ENCODE data around the gene CUL5. TPM values are rescaled to one million over a fixed set of nuclear protein-coding genes. Genes with fewer than 3 reads are reported as not detected.
"Not testable (repeated sequence)": the region's sequence is repeated elsewhere in the genome, so short reads cannot be mapped to it uniquely, and the experiment has no call there.

The CUL5 gene
- total RNA-seq, 2 experiments from 2014 or later: 27.7 to 30.7 TPM

DNA sequence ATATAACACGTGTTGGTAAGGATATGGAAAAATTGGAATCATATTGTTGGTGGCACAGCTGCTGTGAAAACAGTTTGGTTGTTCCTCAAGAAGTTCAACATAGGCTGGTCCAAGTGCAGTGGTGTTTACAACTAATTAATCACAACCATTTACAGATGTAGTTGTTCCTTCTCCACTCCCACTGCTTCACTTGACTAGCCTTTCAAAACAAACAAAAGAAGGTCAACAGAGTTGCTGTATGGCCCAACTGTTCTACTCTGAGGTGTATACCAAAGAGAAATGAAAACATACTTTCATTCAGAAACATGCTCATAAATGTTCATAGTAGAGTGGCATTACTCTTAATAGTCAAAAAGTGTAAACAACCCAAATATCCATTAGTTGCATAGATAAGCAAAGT is 76.1 kb downstream of the CUL5 start:
- Mint-ChIP-seq H3K27ac (no peak overlapping the region), H3K4me1 (ENCODE audit: low read depth) (no peaks in the 10 kb centered on the region), H3K27me3 (no peaks in the 10 kb centered on the region), H3K9me3 (no peaks in the 10 kb centered on the region), H3K36me3 (peaks cover 33% of the 10 kb centered on the region), H3K4me3 (no peak overlapping the region)
- intact Hi-C loops (cut with micrococcal nuclease): no loop called here
- DNase-seq: no peak
- ChIA-PET CTCF (interaction anchor here (0.6 to 1.7 kb wide), 2 partner anchors 60 to 76 kb away, joined by 3 to 5 read pairs; partner anchors contain the start of gene CUL5), POLR2A (no interaction called here)

DNA sequence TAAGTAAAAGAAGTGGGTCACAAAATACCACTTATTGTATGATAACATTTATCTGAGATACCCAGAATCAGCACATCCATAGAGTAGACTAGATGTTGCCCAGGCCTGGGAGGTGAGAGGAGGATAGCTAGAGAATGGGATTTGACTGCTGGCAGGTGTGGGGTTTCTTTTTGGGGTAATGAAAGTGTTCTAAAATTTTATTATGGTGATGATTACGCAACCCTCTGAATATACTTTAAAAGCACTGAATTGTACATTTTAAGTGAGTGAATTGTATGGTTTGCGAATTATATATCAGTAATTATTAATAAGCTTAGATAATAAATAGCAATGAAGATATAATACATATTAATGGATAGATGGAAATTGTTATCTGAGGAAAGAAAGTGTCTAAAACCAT is 77.0 kb downstream of the CUL5 start:
- Mint-ChIP-seq H3K27me3 (no peaks in the 10 kb centered on the region), H3K4me3 (no peak overlapping the region), H3K36me3 (peaks cover 31% of the 10 kb centered on the region), H3K9me3 (no peaks in the 10 kb centered on the region), H3K4me1 (ENCODE audit: low read depth) (no peaks in the 10 kb centered on the region), H3K27ac (no peak overlapping the region)
- DNase-seq: no peak
- ChIA-PET POLR2A (no interaction called here), CTCF (interaction anchor here (0.9 kb wide), 1 partner anchor 33 kb away, joined by 3 read pairs; no protein-coding TSS in a partner anchor)
- intact Hi-C loops (cut with micrococcal nuclease): no loop called here

DNA sequence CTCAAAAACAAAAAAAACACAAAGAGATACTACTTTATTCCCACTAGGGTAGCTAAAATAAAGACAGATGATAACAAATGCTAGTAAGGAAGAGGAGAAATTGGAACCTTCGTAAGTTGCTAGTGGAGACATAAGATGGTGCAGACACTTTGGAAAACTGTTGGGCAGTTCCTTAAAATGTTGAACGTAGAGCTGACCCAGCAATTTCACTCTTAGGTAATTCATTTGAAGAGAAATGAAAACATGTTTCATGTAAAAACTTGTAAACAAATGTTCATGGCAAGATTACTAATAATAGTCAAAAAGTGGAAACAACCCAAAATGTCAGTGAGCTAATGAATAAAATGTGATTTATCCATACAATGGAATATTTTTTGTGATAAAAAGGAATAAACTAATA is 83.4 kb downstream of the CUL5 start:
- DNase-seq: no peak
- no peaks in the 10 kb centered on the region for H3K4me1 Mint-ChIP-seq (ENCODE audit: low read depth)
- peaks cover 11% of the 10 kb centered on the region for H3K36me3 Mint-ChIP-seq
- no peaks in the 10 kb centered on the region for H3K9me3 Mint-ChIP-seq
- CTCF ChIA-PET: no interaction called here
- no peak overlapping the region for H3K27ac Mint-ChIP-seq
- no peaks in the 10 kb centered on the region for H3K27me3 Mint-ChIP-seq
- H3K4me3 Mint-ChIP-seq: no peak overlapping the region
- intact Hi-C loops (cut with micrococcal nuclease): no loop called here
- POLR2A ChIA-PET: no interaction called here

DNA sequence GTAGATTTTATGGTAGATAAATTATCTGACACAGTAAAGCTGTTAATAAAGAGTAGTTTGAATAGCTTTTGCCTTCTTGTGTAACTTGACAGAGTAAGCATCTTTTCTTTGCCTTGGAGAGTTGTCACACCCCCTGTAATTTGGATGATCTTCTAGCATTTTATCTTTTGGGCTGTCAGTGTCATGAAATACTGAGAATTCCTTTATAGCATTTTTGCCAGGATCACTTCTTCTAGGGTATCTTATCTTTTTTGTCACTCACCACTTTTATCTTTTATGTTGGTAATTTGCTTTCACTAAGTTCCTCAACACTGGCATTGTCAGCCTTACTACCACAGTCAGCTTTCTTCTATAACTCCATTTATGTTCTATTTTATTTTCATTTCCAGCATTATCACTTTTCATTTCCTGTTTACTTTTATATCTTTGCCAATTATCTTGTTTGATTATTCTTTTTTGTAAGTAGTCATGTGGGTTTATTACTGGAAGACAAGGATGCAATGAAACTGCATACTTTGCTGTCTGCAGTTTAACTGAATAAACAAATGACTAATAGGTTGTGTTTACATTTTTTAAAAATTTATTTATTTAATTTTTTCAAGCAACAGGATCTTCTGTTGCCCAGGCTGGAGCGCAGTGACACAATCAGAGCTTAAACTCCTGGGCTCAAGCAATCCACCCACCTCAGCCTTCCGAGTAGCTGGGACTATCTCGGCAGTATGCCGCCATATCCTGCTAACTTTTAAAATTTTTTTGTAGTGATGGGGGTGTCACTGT is 84.6 kb downstream of the CUL5 start:
- POLR2A ChIA-PET: no interaction called here
- Mint-ChIP-seq H3K36me3 (peaks cover 16% of the 10 kb centered on the region), H3K4me3 (no peak overlapping the region), H3K27me3 (no peaks in the 10 kb centered on the region), H3K9me3 (no peaks in the 10 kb centered on the region), H3K27ac (no peak overlapping the region), H3K4me1 (ENCODE audit: low read depth) (no peaks in the 10 kb centered on the region)
- no peak for DNase-seq
- intact Hi-C loops (cut with micrococcal nuclease): no loop called here
- CTCF ChIA-PET: no interaction called here

DNA sequence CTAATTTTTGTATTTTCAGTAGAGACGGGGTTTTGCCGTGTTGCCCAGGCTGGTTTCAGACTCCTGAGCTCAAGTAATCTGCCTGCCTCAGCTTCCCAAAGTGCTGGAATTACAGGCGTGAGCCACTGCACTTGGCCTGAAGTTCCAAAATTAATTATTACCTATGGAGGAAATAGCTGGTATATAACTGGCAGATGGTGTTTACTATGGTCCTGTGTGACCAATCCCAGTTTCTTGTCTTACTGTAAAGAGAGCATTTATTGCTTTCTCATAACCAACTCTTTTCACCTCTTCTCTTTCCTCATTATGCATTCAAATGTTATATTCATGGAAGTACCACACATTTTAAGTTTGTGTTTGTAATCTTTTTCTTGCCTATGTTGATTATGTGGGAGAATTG is 88.5 kb downstream of the CUL5 start:
- Mint-ChIP-seq H3K4me1 (ENCODE audit: low read depth) (no peaks in the 10 kb centered on the region), H3K36me3 (peaks cover 20% of the 10 kb centered on the region), H3K27ac (no peak overlapping the region), H3K27me3 (no peaks in the 10 kb centered on the region), H3K4me3 (no peak overlapping the region), H3K9me3 (no peaks in the 10 kb centered on the region)
- intact Hi-C loops (cut with micrococcal nuclease): no loop called here
- POLR2A ChIA-PET: no interaction called here
- DNase-seq: no peak
- CTCF ChIA-PET: interaction anchor here (0.9 to 1.2 kb wide), 2 partner anchors 25 to 89 kb away, joined by 3 to 4 read pairs; partner anchors contain the start of gene CUL5

DNA sequence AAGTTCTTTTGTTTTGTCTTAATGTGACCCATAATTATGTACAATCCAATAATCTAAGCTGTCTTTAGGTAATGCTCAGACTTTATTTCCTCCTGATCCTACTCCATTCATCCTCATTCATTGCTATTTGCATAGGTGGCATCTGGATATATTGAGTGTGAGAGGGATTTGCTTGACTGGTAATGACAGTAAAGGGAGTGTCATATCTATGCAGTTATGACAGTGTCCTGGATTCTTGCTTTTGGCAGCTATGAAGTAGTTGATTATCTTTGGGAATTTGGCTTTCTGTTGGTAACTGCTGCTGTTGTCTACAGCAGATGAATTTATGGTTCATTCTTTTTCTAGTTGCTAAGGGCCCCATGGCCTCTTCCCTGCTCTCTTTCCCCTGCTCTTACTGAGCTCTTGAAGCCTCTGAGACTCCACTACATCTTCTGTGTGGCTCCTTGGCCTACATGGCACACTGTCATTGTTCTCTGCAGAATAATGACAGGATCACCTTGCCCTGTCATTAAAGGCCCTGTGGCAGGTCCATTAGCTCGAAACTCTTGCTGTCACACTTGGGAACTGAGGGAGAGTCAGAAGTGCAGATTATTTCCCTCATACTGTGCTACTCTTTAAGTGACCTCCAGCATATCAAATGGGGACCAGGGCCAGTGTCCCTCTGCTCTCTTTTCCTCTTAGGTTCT is 92.5 kb downstream of the CUL5 start:
- ChIA-PET CTCF (no interaction called here), POLR2A (interaction anchor here (0.7 kb wide), 1 partner anchor 92 kb away, joined by 3 read pairs; the partner anchor contains the start of gene CUL5)
- intact Hi-C loops (cut with micrococcal nuclease): no loop called here
- no peak overlapping the region for H3K27ac Mint-ChIP-seq
- H3K4me3 Mint-ChIP-seq: no peak overlapping the region
- H3K36me3 Mint-ChIP-seq: peaks cover 16% of the 10 kb centered on the region
- no peak for DNase-seq
- no peaks in the 10 kb centered on the region for H3K9me3 Mint-ChIP-seq
- H3K27me3 Mint-ChIP-seq: no peaks in the 10 kb centered on the region
- H3K4me1 Mint-ChIP-seq (ENCODE audit: low read depth): no peaks in the 10 kb centered on the region

DNA sequence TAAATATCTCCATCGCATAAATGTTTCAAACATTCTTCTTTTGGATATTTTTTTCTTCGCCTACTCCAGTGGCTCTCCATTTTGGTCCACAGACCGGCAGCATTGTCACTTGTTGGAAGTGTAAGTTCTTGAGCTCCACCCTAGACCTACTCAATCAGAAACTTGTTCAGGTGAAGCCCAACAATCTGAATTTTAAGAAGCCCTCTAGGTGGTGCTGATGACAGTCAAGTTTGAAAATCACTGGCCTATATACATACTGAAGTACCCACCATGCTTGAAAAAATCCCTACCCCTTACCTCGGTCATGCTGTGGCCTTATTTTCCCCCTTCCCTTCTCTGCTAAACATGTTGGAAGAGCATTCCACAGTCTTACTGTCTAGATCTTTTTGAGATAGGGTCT is 102.4 kb downstream of the CUL5 start:
- Mint-ChIP-seq H3K4me1 (ENCODE audit: low read depth) (no peaks in the 10 kb centered on the region), H3K27ac (no peak overlapping the region)
- POLR2A ChIA-PET: no interaction called here

DNA sequence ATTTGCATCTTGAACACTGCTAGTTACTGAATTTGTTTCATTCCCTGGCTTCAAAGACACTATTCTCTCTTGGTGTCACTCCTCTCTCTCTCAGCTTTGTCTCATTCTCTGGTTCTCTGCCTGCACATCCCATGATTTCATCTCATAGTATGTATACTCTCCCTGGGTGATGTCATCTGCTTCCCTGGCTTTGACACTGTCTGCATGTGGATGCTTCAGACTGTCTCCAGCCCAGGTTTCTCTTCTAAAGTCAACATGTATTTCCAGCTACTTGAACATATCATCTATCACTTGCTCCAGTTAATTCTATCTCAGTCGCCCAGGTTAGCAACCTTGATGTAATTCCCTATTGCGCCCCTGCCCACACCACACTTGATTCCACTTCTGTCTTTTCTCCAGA is 103.4 kb downstream of the CUL5 start:
- Mint-ChIP-seq H3K27me3 (no peaks in the 10 kb centered on the region), H3K9me3 (no peaks in the 10 kb centered on the region), H3K27ac (no peak overlapping the region), H3K4me1 (ENCODE audit: low read depth) (no peaks in the 10 kb centered on the region), H3K36me3 (no peaks in the 10 kb centered on the region), H3K4me3 (no peak overlapping the region)
- intact Hi-C loops (cut with micrococcal nuclease): no loop called here
- ChIA-PET CTCF (no interaction called here), POLR2A (no interaction called here)
- no peak for DNase-seq

More for the DNA sequence above, 102.4 kb downstream of the CUL5 start:
- intact Hi-C loops (cut with micrococcal nuclease): no loop called here
- no peak overlapping the region for H3K4me3 Mint-ChIP-seq
- H3K36me3 Mint-ChIP-seq: no peaks in the 10 kb centered on the region
- no peak for DNase-seq
- CTCF ChIA-PET: no interaction called here
- no peaks in the 10 kb centered on the region for H3K9me3 Mint-ChIP-seq
- H3K27me3 Mint-ChIP-seq: no peaks in the 10 kb centered on the region

DNA sequence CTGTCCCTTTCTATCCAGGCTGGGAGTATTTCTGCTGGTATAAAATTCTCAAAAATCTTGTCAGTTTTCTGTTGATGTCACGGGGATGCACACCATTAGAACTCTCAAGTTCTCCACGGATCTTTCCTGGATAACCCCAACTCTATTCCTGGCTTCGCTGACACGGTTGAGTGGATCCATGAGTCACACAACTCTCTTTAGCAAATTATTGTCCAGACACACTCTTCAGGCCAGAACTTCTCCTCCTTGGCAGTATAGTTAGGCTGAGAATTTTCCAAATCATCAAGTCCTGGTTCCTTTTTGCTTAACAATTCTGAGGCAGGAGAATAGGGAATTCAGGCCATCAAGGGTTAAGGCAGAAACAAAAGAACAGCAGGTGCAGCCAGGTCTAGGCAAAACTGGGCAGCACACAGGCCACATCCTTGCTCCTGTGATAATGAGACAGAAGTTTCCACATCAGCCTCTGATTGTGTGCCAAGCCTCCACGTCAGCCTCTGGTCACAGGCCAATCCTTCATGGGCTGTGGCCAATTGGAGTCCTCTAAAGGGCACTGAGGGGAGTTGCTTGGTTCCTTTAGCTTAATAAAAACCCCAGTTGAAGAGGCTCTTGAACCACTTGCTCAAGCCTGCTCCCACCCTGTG is 106.9 kb downstream of the CUL5 start:
- Mint-ChIP-seq H3K27ac (no peak overlapping the region), H3K36me3 (no peaks in the 10 kb centered on the region), H3K4me1 (ENCODE audit: low read depth) (peaks cover 4% of the 10 kb centered on the region), H3K27me3 (no peaks in the 10 kb centered on the region), H3K4me3 (no peak overlapping the region), H3K9me3 (no peaks in the 10 kb centered on the region)
- no peak for DNase-seq
- intact Hi-C loops (cut with micrococcal nuclease): no loop called here
- POLR2A ChIA-PET: no interaction called here
- CTCF ChIA-PET: no interaction called here

DNA sequence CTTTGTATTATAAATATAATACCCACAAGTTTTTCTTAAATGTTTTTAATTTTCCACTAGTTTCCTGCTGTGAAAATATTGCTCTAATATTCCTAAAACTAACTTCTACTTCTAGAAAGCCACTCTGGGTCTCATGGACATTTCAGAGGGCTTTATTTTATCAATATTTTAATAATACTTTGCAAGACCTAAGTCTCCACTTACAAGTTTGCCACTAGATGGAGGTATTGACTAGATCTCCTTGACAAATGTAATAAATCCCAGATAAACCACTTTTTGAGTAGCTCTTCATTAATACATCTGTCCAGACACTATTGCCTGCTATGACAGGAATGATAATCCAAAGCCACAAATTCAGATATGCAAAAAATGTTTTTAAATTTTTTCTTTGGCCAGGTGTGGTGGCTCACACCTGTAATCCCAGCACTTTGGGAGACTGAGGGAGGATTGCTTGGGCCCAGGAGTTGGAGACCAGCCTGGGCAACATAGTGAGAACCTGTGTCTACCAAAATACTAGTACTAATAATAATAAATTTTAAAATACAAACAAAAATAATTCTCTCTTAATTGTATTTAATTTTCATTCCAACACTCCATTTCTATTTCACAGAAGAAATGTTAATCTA is 109.2 kb downstream of the CUL5 start:
- CTCF ChIA-PET: interaction anchor here (0.7 to 2.9 kb wide), 10 partner anchors 15 to 547 kb away, joined by 3 to 36 read pairs (median 4); partner anchors contain the start of gene DDX10
- H3K27me3 Mint-ChIP-seq: no peaks in the 10 kb centered on the region
- intact Hi-C loops (cut with micrococcal nuclease): loop anchor here (1.0 kb wide), 1 partner anchor 530 kb away; no protein-coding TSS in a partner anchor
- no peak overlapping the region for H3K4me3 Mint-ChIP-seq
- H3K36me3 Mint-ChIP-seq: no peaks in the 10 kb centered on the region
- no peaks in the 10 kb centered on the region for H3K9me3 Mint-ChIP-seq
- no peak for DNase-seq
- no peak overlapping the region for H3K27ac Mint-ChIP-seq
- POLR2A ChIA-PET: interaction anchor here (1.6 kb wide), 1 partner anchor 349 kb away, joined by 3 read pairs; the partner anchor contains the start of gene C11orf65
- H3K4me1 Mint-ChIP-seq (ENCODE audit: low read depth): peaks cover 16% of the 10 kb centered on the region

DNA sequence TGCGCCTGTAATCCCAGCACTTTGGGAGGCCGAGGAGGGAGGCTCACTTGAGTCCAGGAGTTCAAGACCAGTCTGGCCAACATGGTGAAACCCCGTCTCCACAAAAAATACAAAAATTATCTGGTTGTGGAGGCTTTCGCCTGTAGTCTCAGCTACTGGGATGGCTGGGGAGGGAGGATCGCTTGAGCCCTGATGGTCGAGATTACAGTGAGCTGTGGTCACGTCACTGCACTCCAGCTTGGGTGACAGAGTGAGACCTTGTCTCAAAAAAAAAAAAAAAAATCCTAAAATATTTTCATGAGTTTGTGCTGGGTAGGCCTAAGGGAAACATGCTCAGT is 112.2 kb downstream of the CUL5 start:
- peak overlapping the region; percentile 87 for H3K4me3 Mint-ChIP-seq

More for the DNA sequence above, 112.2 kb downstream of the CUL5 start:
- intact Hi-C loops (cut with micrococcal nuclease): loop anchor here (1.0 to 5.0 kb wide), 9 partner anchors 15 to 543 kb away; partner anchors contain the start of genes C11orf65, CUL5, EXPH5 and NPAT
- H3K27me3 Mint-ChIP-seq, POLR2A ChIA-PET, CTCF ChIA-PET, H3K36me3 Mint-ChIP-seq, H3K9me3 Mint-ChIP-seq, DNase-seq: not testable (repeated sequence)
- Mint-ChIP-seq H3K27ac (peak overlapping the region; percentile 67), H3K4me1 (ENCODE audit: low read depth) (peaks cover 38% of the 10 kb centered on the region)

Measured in activated CD4-positive, alpha-beta memory T cell treated with anti-CD3 and anti-CD28 coated beads for 36 hours (primary cell).